ENCODE measurements around the gene MARCO. TPM values are rescaled to one million over a fixed set of nuclear protein-coding genes. Genes with fewer than 3 reads are reported as not detected.

MARCO gene
- total and polyA plus RNA-seq, 10 of the 15 experiments (the other 5 are each of a cell fraction or from before 2014, with no cell fraction given), result 0.13 to 0.67 (median 0.32) TPM; not detected in 5

GRCh38 chr2:118911166-118911856 is 30.7 kb upstream of the MARCO start:
- Histone ChIP-seq H3K9ac (ENCODE audit: control insufficient read depth, insufficient read depth, low read length) (no peak overlapping the region), H4K20me1 (ENCODE audit: control insufficient read depth, insufficient read depth) (no peaks in the 10 kb centered on the region), H3K4me3 (no peak overlapping the region), H3K4me2 (ENCODE audit: control insufficient read depth, insufficient read depth) (no peak overlapping the region), H2AFZ (ENCODE audit: control insufficient read depth, low read depth, low read length) (no peak overlapping the region), H3K9me3 (replicated peaks; ENCODE audit: control insufficient read depth, insufficient read depth, low read length) (no peaks in the 10 kb centered on the region), H3K4me1 (ENCODE audit: control insufficient read depth, insufficient read depth, low read length) (no peaks in the 10 kb centered on the region), H3K36me3 (ENCODE audit: control insufficient read depth in 2 of 2, insufficient read depth in 2 of 2, low read length in 1 of 2) (no peaks in the 10 kb centered on the region), H3K27ac (ENCODE audit: control insufficient read depth, insufficient read depth) (no peak overlapping the region), H3K79me2 (ENCODE audit: control insufficient read depth, insufficient read depth, low read length) (no peaks in the 10 kb centered on the region), H3K27me3 (replicated peaks in 1 of 2; ENCODE audit: control insufficient read depth in 2 of 2, insufficient read depth in 2 of 2, low read length in 1 of 2) (no peaks in the 10 kb centered on the region; a peak in 1 of 4 replicates)
- SMC1A ChIA-PET (ENCODE audit: uncharacterized antibody, unreplicated experiment), result no interaction called here
- CTCF ChIA-PET, result no interaction called here
- ATAC-seq, result no peak
- in situ Hi-C loops (cut with MboI) (no loop called here), intact Hi-C loops (cut with micrococcal nuclease; ENCODE audit: unreplicated experiment) (no loop called here)
- POLR2A ChIA-PET, result no interaction called here
- BruUV-seq (replicated peaks), result no TSS peak
- DNase-seq (ENCODE audit: low read depth, low spot score), result no peak
- TF ChIP-seq, protein P1, sequence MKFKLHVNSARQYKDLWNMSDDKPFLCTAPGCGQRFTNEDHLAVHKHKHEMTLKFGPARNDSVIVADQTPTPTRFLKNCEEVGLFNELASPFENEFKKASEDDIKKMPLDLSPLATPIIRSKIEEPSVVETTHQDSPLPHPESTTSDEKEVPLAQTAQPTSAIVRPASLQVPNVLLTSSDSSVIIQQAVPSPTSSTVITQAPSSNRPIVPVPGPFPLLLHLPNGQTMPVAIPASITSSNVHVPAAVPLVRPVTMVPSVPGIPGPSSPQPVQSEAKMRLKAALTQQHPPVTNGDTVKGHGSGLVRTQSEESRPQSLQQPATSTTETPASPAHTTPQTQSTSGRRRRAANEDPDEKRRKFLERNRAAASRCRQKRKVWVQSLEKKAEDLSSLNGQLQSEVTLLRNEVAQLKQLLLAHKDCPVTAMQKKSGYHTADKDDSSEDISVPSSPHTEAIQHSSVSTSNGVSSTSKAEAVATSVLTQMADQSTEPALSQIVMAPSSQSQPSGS (IDR thresholded peaks at IDR 0.05; ENCODE audit: low read length), result no peak
- no peak for TF ChIP-seq FOS (IDR thresholded peaks at IDR 0.05; ENCODE audit: borderline replicate concordance, extremely low read depth, insufficient read length)
- no peak for TF ChIP-seq SMAD5 (IDR thresholded peaks at IDR 0.05; ENCODE audit: low read depth)
- no peak for TF ChIP-seq SIX5 (IDR thresholded peaks at IDR 0.05; ENCODE audit: low read depth, low read length, severe bottlenecking)
- no peak for TF ChIP-seq STAT1 (conservative IDR thresholded peaks at IDR 0.05)
- no peak for TF ChIP-seq MEF2B (IDR thresholded peaks at IDR 0.05; ENCODE audit: partially characterized antibody, poor library complexity, severe bottlenecking)
- TF ChIP-seq TARDBP (IDR thresholded peaks at IDR 0.05; ENCODE audit: borderline replicate concordance), result no peak
- no peak for TF ChIP-seq HDAC2 (IDR thresholded peaks at IDR 0.05)
- no peak for TF ChIP-seq PAX5 (IDR thresholded peaks at IDR 0.05; ENCODE audit: borderline replicate concordance, low read depth, low read length)
- TF ChIP-seq KLF5 (IDR thresholded peaks at IDR 0.05; ENCODE audit: partially characterized antibody), result no peak
- TF ChIP-seq WRNIP1 (IDR thresholded peaks at IDR 0.05; ENCODE audit: borderline replicate concordance, low read depth, low read length), result no peak
- no peak for TF ChIP-seq RAD51 (IDR thresholded peaks at IDR 0.05)
- TF ChIP-seq, protein P2, sequence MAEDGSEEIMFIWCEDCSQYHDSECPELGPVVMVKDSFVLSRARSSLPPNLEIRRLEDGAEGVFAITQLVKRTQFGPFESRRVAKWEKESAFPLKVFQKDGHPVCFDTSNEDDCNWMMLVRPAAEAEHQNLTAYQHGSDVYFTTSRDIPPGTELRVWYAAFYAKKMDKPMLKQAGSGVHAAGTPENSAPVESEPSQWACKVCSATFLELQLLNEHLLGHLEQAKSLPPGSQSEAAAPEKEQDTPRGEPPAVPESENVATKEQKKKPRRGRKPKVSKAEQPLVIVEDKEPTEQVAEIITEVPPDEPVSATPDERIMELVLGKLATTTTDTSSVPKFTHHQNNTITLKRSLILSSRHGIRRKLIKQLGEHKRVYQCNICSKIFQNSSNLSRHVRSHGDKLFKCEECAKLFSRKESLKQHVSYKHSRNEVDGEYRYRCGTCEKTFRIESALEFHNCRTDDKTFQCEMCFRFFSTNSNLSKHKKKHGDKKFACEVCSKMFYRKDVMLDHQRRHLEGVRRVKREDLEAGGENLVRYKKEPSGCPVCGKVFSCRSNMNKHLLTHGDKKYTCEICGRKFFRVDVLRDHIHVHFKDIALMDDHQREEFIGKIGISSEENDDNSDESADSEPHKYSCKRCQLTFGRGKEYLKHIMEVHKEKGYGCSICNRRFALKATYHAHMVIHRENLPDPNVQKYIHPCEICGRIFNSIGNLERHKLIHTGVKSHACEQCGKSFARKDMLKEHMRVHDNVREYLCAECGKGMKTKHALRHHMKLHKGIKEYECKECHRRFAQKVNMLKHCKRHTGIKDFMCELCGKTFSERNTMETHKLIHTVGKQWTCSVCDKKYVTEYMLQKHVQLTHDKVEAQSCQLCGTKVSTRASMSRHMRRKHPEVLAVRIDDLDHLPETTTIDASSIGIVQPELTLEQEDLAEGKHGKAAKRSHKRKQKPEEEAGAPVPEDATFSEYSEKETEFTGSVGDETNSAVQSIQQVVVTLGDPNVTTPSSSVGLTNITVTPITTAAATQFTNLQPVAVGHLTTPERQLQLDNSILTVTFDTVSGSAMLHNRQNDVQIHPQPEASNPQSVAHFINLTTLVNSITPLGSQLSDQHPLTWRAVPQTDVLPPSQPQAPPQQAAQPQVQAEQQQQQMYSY (CRISPR knock-in tag; IDR thresholded peaks at IDR 0.05), result no peak
- no peak for TF ChIP-seq EGR1 (IDR thresholded peaks at IDR 0.05; ENCODE audit: borderline replicate concordance in 1 of 2, low read depth in 2 of 2, low read length in 2 of 2)
- WGBS (ENCODE audit: insufficient coverage, insufficient replicate concordance, low lambda C conversion rate, missing lambda C conversion rate), result under 1% methylated on average over 5 of the region's 5 CpGs
- RAD21 ChIA-PET (ENCODE audit: unreplicated experiment), result no interaction called here
- FAIRE-seq, result no peak
